ENCODE data around the gene CHPF2.

CHPF2 gene

DNA sequence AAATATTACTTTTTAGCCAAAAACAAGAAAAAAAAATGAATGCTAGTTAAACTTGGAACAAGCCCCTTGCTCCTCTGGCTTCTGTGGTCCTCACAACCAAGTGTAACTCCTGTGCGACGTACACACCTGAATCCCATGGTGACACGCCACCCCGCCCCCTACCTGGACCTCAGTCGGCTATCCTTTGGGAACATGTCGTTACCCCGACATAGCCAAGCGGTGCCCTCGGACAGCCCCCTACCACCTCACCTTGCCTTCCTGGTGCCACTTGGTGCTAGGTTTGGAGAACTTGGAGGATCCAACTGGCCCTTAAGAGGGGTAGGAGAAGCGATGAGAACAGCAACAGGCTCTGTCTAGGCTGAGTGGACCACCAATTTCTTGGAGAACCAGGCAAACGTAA is 28.2 kb downstream of the CHPF2 start:
- TF ChIP-seq, protein P1, sequence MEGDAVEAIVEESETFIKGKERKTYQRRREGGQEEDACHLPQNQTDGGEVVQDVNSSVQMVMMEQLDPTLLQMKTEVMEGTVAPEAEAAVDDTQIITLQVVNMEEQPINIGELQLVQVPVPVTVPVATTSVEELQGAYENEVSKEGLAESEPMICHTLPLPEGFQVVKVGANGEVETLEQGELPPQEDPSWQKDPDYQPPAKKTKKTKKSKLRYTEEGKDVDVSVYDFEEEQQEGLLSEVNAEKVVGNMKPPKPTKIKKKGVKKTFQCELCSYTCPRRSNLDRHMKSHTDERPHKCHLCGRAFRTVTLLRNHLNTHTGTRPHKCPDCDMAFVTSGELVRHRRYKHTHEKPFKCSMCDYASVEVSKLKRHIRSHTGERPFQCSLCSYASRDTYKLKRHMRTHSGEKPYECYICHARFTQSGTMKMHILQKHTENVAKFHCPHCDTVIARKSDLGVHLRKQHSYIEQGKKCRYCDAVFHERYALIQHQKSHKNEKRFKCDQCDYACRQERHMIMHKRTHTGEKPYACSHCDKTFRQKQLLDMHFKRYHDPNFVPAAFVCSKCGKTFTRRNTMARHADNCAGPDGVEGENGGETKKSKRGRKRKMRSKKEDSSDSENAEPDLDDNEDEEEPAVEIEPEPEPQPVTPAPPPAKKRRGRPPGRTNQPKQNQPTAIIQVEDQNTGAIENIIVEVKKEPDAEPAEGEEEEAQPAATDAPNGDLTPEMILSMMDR (conservative IDR thresholded peaks at IDR 0.05; ENCODE audit: low read depth), result no peak
- ChIA-PET POLR2A (ENCODE audit: low non-redundant PET) (no interaction called here), CTCF (interaction anchor here (1.5 kb wide), 1 partner anchor 17 kb away, joined by 3 read pairs; no protein-coding TSS in a partner anchor)
- DNase-seq (ENCODE audit: low spot score), result no peak
- H3K27ac ChIP-seq, result no peak overlapping the region

DNA sequence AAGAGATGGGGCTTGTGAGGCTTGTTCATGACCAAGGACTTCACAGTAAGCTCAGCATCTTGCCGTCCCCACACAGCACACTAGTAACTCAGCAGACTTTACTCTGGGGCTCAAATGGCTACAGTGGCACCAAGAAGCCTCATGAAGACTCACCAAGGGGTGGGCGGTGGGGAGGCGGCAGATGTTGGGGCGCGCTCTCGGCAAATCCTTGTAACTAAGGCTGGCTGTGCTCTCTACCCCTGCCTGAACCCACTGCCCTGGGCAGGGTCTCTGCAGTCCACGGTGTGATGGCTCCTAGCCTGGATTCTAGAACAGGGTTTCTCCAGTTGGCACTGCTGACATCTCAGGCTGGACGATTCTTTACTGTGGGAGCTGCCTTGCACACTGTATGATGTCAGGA is 28.6 kb downstream of the CHPF2 start:
- TF ChIP-seq, protein P1 (conservative IDR thresholded peaks at IDR 0.05; ENCODE audit: low read depth), result no peak
- no peak for DNase-seq (ENCODE audit: low spot score)
- ChIA-PET CTCF (interaction anchor here (1.5 kb wide), 1 partner anchor 17 kb away, joined by 3 read pairs; no protein-coding TSS in a partner anchor), POLR2A (ENCODE audit: low non-redundant PET) (no interaction called here)
- H3K27ac ChIP-seq, result no peak overlapping the region

DNA sequence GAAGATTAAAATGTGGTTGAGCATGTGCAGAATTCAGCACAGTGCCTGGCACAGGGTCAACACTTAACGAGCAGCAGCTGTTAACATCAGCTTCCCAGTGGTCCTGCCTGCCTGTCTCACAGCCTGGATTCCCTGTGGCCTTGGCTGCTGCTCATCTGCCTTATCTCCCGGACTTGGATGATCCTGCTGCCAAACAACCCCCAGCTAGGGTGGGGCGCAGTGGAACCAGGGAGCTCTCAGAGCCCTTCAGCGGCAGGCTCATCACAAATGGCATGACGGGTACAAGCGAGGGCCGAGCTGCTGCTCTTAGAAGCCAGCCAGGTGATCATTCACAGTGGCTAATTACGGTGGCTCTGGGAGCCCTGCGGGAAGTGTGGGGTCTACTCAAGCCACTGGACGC is 29.2 kb downstream of the CHPF2 start:
- CTCF ChIA-PET, result interaction anchor here (1.5 kb wide), 1 partner anchor 18 kb away, joined by 3 read pairs; no protein-coding TSS in a partner anchor
- no peak overlapping the region for H3K27ac ChIP-seq
- DNase-seq (ENCODE audit: low spot score), result no peak
- POLR2A ChIA-PET (ENCODE audit: low non-redundant PET), result no interaction called here
- TF ChIP-seq, protein P1 (conservative IDR thresholded peaks at IDR 0.05; ENCODE audit: low read depth), result no peak

DNA sequence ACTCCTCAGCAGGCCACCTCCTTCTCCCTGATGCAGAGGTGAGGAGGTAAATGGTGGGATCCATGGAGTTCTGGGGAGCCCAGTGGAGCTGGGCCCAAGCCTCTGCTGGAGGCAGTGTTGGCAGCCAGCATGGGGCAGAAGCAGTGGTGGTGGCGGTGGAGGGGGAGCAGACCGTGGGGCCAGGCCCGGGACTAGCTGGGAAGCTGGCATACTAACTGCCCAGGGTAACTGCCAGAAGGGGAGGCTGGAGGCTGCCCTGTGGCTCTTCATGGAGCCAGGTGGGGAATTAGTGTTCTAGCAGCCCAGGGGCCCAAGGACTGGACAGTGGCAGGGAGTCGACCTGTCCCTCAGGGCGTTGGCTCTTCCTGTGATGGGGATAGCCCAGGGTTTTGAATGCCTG is 32.3 kb downstream of the CHPF2 start:
- TF ChIP-seq, protein P1 (conservative IDR thresholded peaks at IDR 0.05; ENCODE audit: low read depth), result no peak
- POLR2A ChIA-PET (ENCODE audit: low non-redundant PET), result no interaction called here
- CTCF ChIA-PET, result interaction anchor here (0.5 kb wide), 1 partner anchor 1048 kb away, joined by 3 read pairs; no protein-coding TSS in a partner anchor

DNA sequence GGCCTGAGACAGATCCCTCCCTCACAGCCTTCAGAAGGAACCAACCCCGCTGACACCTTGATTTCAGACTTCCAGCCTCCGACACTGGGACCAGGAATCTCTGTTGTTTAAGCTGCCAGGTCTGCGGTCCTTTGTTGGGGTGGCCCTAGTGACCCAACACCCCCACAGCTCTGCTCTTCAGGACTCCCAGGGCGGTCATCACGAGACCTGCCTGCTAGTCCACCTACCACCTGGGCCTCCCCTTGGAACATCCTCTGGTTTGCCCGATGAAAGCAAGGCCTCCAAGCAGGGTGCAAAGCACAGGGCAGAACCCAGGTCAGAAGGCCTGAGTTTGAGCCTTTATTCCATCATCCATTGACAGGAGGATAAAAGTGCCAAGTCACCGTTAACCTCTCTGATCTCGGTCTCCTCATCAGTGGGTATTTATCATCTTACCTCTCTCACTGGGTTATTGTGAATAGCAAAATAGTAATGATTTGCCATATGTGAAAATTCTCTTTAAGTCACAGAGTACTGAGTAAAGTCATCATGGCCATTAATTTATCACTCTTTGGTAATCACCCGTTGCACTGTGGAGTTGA is 33.2 kb downstream of the CHPF2 start:
- POLR2A ChIA-PET (ENCODE audit: low non-redundant PET), result no interaction called here
- no peak overlapping the region for H3K27ac ChIP-seq
- TF ChIP-seq, protein P1 (conservative IDR thresholded peaks at IDR 0.05; ENCODE audit: low read depth), result no peak
- CTCF ChIA-PET, result interaction anchor here (0.5 kb wide), 1 partner anchor 1047 kb away, joined by 3 read pairs; no protein-coding TSS in a partner anchor
- DNase-seq (ENCODE audit: low spot score), result no peak

More for the DNA sequence above, 32.3 kb downstream of the CHPF2 start:
- no peak for DNase-seq (ENCODE audit: low spot score)
- no peak overlapping the region for H3K27ac ChIP-seq

DNA sequence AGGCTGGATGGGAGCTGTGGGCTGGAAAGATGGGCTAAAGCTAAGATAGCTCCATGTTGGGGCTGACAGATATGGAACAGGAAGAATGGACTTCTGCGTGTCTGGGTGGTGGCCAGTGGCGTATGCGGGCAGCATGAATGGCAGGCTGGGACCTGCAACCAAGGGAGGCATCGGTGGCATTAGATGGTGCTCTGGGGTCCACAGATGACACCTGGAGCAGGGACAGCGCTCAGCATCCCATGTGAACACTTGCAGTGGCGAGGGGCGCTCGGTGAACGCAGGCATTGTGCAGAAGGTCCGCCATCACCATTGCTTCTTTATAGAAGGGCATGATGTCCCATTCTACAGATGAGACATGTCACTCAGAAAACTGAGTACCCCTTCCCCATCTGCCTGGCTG is 37.2 kb downstream of the CHPF2 start:
- ChIA-PET POLR2A (ENCODE audit: low non-redundant PET) (no interaction called here), CTCF (interaction anchor here (0.7 kb wide), 1 partner anchor 26 kb away, joined by 3 read pairs; no protein-coding TSS in a partner anchor)
- DNase-seq (ENCODE audit: low spot score), result no peak
- no peak overlapping the region for H3K27ac ChIP-seq
- TF ChIP-seq, protein P1 (conservative IDR thresholded peaks at IDR 0.05; ENCODE audit: low read depth), result no peak

All from RWPE1 (cell line).